Airway epithelial cell (primary cell): ENCODE data around the gene ABCA1. TPM values are rescaled to one million over a fixed set of nuclear protein-coding genes. Genes with fewer than 3 reads are reported as not detected.

Experiments
- total RNA-seq: library from RNA; depleted of rRNA; stranded (reverse); fragments of >200 nt; gene quantifications from 2 replicates; pipeline ENCODE4 v1.2.3, GENCODE V29; 2015

ABCA1 gene, protein sequence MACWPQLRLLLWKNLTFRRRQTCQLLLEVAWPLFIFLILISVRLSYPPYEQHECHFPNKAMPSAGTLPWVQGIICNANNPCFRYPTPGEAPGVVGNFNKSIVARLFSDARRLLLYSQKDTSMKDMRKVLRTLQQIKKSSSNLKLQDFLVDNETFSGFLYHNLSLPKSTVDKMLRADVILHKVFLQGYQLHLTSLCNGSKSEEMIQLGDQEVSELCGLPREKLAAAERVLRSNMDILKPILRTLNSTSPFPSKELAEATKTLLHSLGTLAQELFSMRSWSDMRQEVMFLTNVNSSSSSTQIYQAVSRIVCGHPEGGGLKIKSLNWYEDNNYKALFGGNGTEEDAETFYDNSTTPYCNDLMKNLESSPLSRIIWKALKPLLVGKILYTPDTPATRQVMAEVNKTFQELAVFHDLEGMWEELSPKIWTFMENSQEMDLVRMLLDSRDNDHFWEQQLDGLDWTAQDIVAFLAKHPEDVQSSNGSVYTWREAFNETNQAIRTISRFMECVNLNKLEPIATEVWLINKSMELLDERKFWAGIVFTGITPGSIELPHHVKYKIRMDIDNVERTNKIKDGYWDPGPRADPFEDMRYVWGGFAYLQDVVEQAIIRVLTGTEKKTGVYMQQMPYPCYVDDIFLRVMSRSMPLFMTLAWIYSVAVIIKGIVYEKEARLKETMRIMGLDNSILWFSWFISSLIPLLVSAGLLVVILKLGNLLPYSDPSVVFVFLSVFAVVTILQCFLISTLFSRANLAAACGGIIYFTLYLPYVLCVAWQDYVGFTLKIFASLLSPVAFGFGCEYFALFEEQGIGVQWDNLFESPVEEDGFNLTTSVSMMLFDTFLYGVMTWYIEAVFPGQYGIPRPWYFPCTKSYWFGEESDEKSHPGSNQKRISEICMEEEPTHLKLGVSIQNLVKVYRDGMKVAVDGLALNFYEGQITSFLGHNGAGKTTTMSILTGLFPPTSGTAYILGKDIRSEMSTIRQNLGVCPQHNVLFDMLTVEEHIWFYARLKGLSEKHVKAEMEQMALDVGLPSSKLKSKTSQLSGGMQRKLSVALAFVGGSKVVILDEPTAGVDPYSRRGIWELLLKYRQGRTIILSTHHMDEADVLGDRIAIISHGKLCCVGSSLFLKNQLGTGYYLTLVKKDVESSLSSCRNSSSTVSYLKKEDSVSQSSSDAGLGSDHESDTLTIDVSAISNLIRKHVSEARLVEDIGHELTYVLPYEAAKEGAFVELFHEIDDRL (N-terminal part only)
- total RNA-seq = 5.2 and 5.3 TPM in 2 replicates

DNA sequence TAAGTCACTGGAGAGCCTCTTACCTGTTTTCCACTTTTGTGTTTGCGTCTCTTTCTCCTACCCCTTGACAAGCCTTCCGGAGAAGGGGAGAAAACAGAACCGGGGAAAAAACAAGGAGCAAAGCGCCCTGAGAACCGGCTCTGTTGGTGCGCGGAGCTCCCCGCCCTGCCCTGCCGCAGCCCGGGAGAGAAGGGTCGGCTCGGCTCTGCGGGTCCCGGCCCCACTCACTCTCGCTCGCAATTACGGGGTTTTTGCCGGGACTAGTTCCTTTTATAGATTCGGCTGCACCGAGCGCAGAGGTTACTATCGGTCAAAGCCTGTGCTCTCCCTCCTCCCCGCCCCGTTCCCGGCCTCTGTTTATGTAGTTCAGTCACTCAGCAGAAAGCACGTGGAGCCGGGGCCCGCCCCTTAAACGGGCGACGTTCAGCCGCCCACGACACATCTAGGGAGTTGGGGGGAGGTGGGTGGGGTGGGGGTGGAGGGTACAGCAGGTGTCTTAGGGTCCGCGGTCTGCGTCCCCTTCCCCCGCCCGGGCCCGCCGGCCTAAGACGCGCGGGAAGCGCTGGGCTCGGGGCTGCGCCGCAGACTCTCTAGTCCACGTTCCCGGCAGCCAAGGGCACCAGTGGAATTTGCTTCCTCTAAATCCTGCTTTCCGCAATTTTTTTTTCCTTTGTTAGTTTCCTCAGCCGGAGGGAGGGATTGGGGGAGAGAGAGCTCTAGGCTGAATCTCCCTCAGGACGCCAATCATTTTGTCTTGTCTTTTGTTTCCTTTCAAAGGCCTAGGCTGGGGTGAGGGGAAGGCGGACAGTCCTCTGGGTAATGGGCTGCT lies at the start of gene ABCA1:
TSS of gene ABCA1 (minus strand) at position 244 of the 829 bp plus-strand sequence. CDS start 24,476 bp downstream, outside the sequence.

DNA sequence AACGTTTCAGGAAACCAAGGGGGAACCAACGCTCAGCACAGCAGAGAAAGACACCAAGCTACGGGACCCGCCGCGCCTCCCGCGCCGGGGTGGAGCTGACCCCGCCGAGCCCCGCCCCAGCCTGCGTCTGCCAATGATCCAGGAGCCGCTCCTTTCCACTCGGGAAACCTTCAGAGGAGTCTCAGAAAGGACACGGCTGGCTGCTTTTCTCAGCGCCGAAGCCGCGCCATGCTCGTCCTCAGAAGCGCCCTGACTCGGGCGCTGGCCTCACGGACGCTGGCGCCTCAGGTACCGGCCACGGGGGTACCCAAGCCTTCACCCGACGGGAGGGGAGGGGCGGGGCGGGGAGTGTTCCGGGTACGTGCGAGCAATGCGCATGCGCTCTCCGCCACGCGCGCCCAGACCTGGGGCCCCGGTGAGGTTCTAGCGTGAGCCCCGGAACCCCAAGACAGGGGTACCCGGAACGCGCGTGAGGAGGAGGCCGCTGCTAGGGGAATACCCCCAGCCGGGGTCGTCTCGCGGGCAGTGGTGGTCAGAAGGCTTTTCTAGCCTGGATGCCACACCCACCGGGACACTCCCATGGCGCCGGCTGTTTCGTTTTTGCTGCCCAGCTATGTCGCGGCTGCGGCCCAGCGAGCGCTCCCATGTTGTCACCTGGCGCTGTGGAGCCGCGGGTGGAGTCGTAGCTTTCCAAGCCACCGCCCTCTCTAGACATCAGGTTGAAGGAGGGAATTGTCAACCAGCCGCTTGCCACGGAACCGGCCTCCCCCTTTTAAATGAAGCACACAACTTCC lies 180.2 kb downstream of the ABCA1 start, which contains the start of gene NIPSNAP3A:
TSS of gene NIPSNAP3A (plus strand) at position 119 of the 794 bp plus-strand sequence. CDS start at position 229, 110 bp downstream.

Other genes starting within 250 kb of the ABCA1 start
- gene OR13D1, start 233.6 kb downstream of the ABCA1 start, total RNA-seq = not detected in 2 replicates
- 18.7 and 24.6 TPM in 2 replicates for gene NIPSNAP3A, start 180.5 kb downstream of the ABCA1 start, total RNA-seq
- 0.35 and 0.37 TPM in 2 replicates for gene NIPSNAP3B, start 164.0 kb downstream of the ABCA1 start, total RNA-seq